Measurements from ENCODE around the gene SIGLEC7. TPM values are rescaled to one million over a fixed set of nuclear protein-coding genes. Genes with fewer than 3 reads are reported as not detected.

The SIGLEC7 gene
- total RNA-seq, 4 donors from 2014 or later: 0.19 to 2.2 (median 0.92) TPM; not detected in 1

DNA sequence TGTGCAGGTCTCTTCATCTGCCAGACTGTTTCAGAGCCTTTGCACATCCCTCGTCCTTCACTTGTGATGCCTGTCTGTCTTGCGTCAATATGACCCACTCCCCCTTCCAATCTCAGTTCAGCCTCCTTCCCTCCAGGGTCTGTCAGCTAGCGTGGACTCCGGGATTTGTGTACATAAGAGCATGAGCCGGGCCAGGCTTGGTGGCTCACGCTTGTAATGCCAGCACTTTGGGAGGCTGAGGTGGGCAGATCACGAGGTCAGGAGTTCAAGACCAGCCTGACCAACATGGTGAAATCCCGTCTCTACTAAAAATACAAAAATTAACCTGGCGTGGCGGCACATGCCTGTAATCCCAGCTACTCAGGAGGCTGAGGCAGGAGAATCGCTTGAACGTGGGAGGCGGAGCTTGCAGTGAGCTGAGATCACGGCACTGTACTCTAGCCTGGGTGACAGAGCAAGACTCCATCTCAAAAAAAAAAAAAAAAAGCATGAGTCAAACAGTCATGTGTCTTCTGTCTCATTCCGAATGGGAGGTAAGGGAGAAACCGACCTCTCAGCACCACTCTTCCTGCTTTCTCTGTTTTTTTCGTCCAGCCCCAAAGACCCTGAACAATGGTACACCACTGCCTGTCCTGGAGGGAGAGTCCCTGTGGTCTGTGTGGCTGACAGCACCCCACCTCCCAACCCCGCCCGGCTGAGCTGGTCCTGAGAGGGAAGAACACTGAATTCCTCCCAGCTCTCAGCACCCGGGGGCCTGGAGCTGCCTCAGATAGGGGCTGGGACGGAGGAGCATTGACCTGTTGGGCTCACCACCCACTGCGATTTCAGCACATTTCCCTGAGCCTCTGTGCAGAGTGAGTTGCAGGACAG, 19.8 kb upstream of the SIGLEC7 start:
- WGBS: 74% methylated on average over 20 of the region's 22 CpGs
- DNase-seq (ENCODE audit: extremely low spot score): no peak
- peak overlapping the region in 3 of 4 donors; percentile 57 to 59 (median 57) for H3K27ac ChIP-seq (replicated peaks in 1 of 4)
- intact Hi-C loops (cut with DNase I): no loop called here
- H3K9me3 ChIP-seq: no peaks in the 10 kb centered on the region
- H3K4me3 ChIP-seq: no peak overlapping the region
- TF ChIP-seq POLR2AphosphoS5 (IDR thresholded peaks at IDR 0.05) (no peak), POLR2A (IDR thresholded peaks at IDR 0.05; ENCODE audit: low read depth) (no peak), EP300 (IDR thresholded peaks at IDR 0.05) (no peak)
- TF ChIP-seq, protein P1, sequence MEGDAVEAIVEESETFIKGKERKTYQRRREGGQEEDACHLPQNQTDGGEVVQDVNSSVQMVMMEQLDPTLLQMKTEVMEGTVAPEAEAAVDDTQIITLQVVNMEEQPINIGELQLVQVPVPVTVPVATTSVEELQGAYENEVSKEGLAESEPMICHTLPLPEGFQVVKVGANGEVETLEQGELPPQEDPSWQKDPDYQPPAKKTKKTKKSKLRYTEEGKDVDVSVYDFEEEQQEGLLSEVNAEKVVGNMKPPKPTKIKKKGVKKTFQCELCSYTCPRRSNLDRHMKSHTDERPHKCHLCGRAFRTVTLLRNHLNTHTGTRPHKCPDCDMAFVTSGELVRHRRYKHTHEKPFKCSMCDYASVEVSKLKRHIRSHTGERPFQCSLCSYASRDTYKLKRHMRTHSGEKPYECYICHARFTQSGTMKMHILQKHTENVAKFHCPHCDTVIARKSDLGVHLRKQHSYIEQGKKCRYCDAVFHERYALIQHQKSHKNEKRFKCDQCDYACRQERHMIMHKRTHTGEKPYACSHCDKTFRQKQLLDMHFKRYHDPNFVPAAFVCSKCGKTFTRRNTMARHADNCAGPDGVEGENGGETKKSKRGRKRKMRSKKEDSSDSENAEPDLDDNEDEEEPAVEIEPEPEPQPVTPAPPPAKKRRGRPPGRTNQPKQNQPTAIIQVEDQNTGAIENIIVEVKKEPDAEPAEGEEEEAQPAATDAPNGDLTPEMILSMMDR (IDR thresholded peaks at IDR 0.05): no peak
- peaks cover 0 to 53% (median 3%) of the 10 kb centered on the region in 4 donors for H3K27me3 ChIP-seq
- H3K4me1 ChIP-seq: no peaks in the 10 kb centered on the region
- no peaks in the 10 kb centered on the region for H3K36me3 ChIP-seq

DNA sequence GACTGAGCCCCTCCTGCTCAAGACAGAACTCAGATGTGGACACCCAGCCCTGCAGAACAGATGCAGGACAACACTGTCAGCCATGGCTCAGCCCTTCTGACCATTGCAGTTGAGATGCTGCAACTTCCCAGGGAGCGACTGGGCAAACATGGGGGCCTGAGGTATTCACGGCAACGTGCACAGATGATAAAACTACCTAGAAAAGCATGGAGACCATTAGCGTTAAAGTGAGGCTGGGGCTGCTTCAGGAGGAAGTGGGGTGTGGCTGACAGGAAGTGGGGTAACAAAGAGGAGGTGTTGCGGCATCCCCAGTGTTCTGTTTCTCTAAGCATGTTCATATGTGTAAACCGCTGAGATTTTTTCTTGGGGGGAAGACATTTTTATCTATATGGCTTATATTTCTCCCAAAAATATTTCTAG, 18.7 kb upstream of the SIGLEC7 start:
- DNase-seq (ENCODE audit: extremely low spot score): no peak

DNA sequence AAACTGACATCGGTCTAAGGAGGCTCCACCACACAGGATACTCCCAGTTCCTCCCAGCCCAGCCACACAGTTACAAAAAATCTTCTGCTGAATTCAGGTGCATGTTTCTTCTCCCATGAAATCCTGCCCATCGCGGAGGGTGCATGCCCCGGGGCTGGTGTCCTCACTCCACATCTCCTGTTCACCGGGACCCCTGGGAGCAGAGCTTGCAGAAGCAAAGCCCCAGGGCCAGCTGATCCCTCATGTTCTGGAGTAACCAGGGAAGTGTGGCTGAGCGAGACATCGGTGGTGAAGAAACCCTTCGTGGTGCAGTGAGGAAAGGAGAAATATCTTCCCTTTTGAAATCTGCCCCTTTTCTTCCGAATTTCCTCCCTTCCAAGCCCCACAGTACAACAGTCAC, 18.3 kb upstream of the SIGLEC7 start:
- no peaks in the 10 kb centered on the region for H3K9me3 ChIP-seq
- H3K27me3 ChIP-seq: peaks cover 0 to 55% (median 3%) of the 10 kb centered on the region in 4 donors
- TF ChIP-seq, protein P1 (IDR thresholded peaks at IDR 0.05): no peak
- TF ChIP-seq POLR2A (IDR thresholded peaks at IDR 0.05; ENCODE audit: low read depth) (no peak), EP300 (IDR thresholded peaks at IDR 0.05) (no peak), POLR2AphosphoS5 (IDR thresholded peaks at IDR 0.05) (no peak)
- intact Hi-C loops (cut with DNase I): no loop called here
- H3K4me1 ChIP-seq: peaks cover 0 to 6% (median 0%) of the 10 kb centered on the region in 4 donors
- no peak overlapping the region for H3K4me3 ChIP-seq
- WGBS: 73% methylated on average over 9 of the region's 9 CpGs
- H3K36me3 ChIP-seq: no peaks in the 10 kb centered on the region
- peak overlapping the region; percentile 11 to 48 (median 37) for H3K27ac ChIP-seq (replicated peaks in 1 of 4)
- DNase-seq (ENCODE audit: extremely low spot score): no peak

More for the DNA sequence above, 18.7 kb upstream of the SIGLEC7 start:
- H3K27ac ChIP-seq (replicated peaks in 1 of 4): peak overlapping the region in 2 of 4 donors; percentile 48 to 59
- H3K36me3 ChIP-seq: no peaks in the 10 kb centered on the region
- TF ChIP-seq EP300 (IDR thresholded peaks at IDR 0.05): no peak
- TF ChIP-seq POLR2A (IDR thresholded peaks at IDR 0.05; ENCODE audit: low read depth): no peak
- no peak for TF ChIP-seq POLR2AphosphoS5 (IDR thresholded peaks at IDR 0.05)
- TF ChIP-seq, protein P1 (IDR thresholded peaks at IDR 0.05): no peak
- H3K9me3 ChIP-seq: no peaks in the 10 kb centered on the region
- H3K27me3 ChIP-seq: peaks cover 0 to 54% (median 3%) of the 10 kb centered on the region in 4 donors
- H3K4me3 ChIP-seq: no peak overlapping the region
- 56% methylated on average over 6 of the region's 6 CpGs for WGBS
- intact Hi-C loops (cut with DNase I): no loop called here
- peaks cover 0 to 3% (median 0%) of the 10 kb centered on the region in 4 donors for H3K4me1 ChIP-seq

DNA sequence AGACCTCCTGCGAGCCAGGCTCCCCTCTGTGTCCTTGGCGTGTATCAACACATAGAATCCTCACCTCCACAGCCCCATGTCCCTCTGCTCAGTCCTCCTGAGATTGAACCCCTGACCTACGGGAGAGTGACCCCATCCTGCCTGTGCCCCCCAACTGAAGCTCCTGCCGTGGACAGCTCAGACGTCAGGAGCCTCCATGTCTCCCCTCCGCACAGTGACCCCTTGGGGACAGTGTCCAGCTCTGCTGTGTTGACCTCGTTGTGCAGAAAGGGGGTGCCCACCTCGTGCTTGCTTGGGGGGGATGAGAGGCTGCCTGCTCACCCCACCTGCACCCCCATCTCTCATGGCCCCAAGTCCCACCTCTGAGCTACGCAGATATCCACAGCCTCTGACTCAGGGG, 17.9 kb upstream of the SIGLEC7 start:
- 91% methylated on average over 4 of the region's 9 CpGs for WGBS
- peaks cover 0 to 55% (median 3%) of the 10 kb centered on the region in 4 donors for H3K27me3 ChIP-seq
- DNase-seq (ENCODE audit: extremely low spot score): no peak
- intact Hi-C loops (cut with DNase I): no loop called here
- H3K4me1 ChIP-seq: peaks cover 0 to 6% (median 0%) of the 10 kb centered on the region in 4 donors
- peak overlapping the region; percentile 11 to 48 (median 37) for H3K27ac ChIP-seq (replicated peaks in 1 of 4)
- H3K36me3 ChIP-seq: no peaks in the 10 kb centered on the region
- TF ChIP-seq POLR2AphosphoS5 (IDR thresholded peaks at IDR 0.05) (no peak), EP300 (IDR thresholded peaks at IDR 0.05) (no peak), POLR2A (IDR thresholded peaks at IDR 0.05; ENCODE audit: low read depth) (no peak)
- TF ChIP-seq, protein P1 (IDR thresholded peaks at IDR 0.05): no peak
- no peaks in the 10 kb centered on the region for H3K9me3 ChIP-seq
- H3K4me3 ChIP-seq: no peak overlapping the region

All from esophagus muscularis mucosa (tissue), 4 donors.